OCI-LY3 (cell line): ENCODE data around the gene GALNT10.

Experiments used
- CTCF ChIP-seq: fragments of 200-600, 300-600 bp; sonication (generic); IDR thresholded peaks from 2 replicates; pipeline ENCODE4 v1.5.1; 2014; ENCODE audit warnings: antibody characterized with exemption, low read length, low read depth
- EZH2phosphoT487 ChIP-seq: fragments of 200-600 bp; shearing (Covaris generic); IDR thresholded peaks from 2 replicates; pipeline ENCODE4 v1.6.1; 2018; ENCODE audit warnings: antibody characterized with exemption, mixed run types, low read depth

GRCh38 chr5:154285661-154286408, 95.3 kb downstream of the GALNT10 start:
- TF ChIP-seq CTCF (no peak), EZH2phosphoT487 (no peak)
